HCT116 (cell line): Measurements from ENCODE around the gene USF2. TPM values are rescaled to one million over a fixed set of nuclear protein-coding genes. Genes with fewer than 3 reads are reported as not detected.

ENCODE experiments used
- ATAC-seq: fragments of 200-7000 bp; cut with Tn5 transposase; 2 replicates; pipeline ENCODE4 v1.9.1; 2020; ENCODE audit warnings: mild to moderate bottlenecking, moderate library complexity
- BruUV-seq: library from RNA; stranded (reverse); fragments of 400-500 nt; replicated peaks from 2 replicates; lab custom pipeline; 2021; lab: Mats Ljungman, UMichigan
- CTCF ChIA-PET: fragments of 300-600 bp; sonication (Branson Sonifier 250); formaldehyde crosslinking; loops from one replicate; lab custom pipeline; 2021; ENCODE audit warnings: antibody characterized with exemption; lab: Charles Lee
- POLR2A ChIA-PET: fragments of 300-600, 350-600 bp; sonication (Branson Sonifier 250); formaldehyde crosslinking; loops from one replicate; lab custom pipeline; 2021; ENCODE audit warnings: antibody characterized with exemption; lab: Charles Lee
- RAD21 ChIA-PET, 2 experiments: fragments of 300-600 bp; sonication (Branson Sonifier 250); formaldehyde crosslinking; loops; one replicate each; lab custom pipeline; 2023; ENCODE audit warnings: low total read pairs in 2 of 2; ENCODE audit not compliant: uncharacterized antibody in 2 of 2, unreplicated experiment in 2 of 2, low non-redundant PET in 1 of 2; lab: Charles Lee
- DNase-seq: peaks from one replicate; pipeline ENCODE4 v3.0.0-alpha.2; 2010; ENCODE audit warnings: low read depth, low spot score
- H2AFZ ChIP-seq: fragments of 200-600 bp; shearing (Covaris generic), sonication (generic); 2 replicates; pipeline ENCODE4 v1.6.1; 2017; ENCODE audit warnings: low read depth, mixed run types, mixed read lengths, antibody characterized with exemption, low read length; ENCODE audit not compliant: poor library complexity, severe bottlenecking
- H3K27ac ChIP-seq: 2 replicates; pipeline ENCODE4 v1.5.1; 2012; ENCODE audit warnings: low read depth, low read length
- H3K27me3 ChIP-seq: fragments of 200-600 bp; sonication (generic); 2 replicates; pipeline ENCODE4 v1.6.1; 2016; ENCODE audit warnings: mixed run types, low read length, mixed read lengths; ENCODE audit not compliant: insufficient read depth
- H3K36me3 ChIP-seq, 2 experiments: fragments of 200-500 bp in 1 of 2; fragments of 200-600 bp in 1 of 2; sonication (Bioruptor generic) in 1 of 2; sonication (generic) in 1 of 2; 2 replicates each; pipeline versions ENCODE4 v1.5.1 to v1.6.1; 2014 to 2016; ENCODE audit warnings: low read length in 2 of 2, inconsistent platforms in 1 of 2, mixed read lengths in 1 of 2, mixed run types in 1 of 2; ENCODE audit not compliant: insufficient read depth in 2 of 2, control insufficient read depth in 1 of 2
- H3K4me1 ChIP-seq, 2 experiments: fragments of 200-600 bp in 1 of 2; sonication (generic) in 1 of 2; 2 replicates each; pipeline versions ENCODE4 v1.5.1 to v1.6.1; 2012 to 2017; ENCODE audit warnings: low read length in 2 of 2, inconsistent platforms in 1 of 2, mild to moderate bottlenecking in 1 of 2, mixed read lengths in 1 of 2, mixed run types in 1 of 2, moderate library complexity in 1 of 2; ENCODE audit not compliant: insufficient read depth in 2 of 2, control insufficient read depth in 1 of 2
- H3K4me2 ChIP-seq: fragments of 200-600 bp; sonication (generic); 2 replicates; pipeline ENCODE4 v1.6.1; 2017; ENCODE audit warnings: mixed run types, low read length, mixed read lengths
- H3K4me3 ChIP-seq, 2 experiments: fragments of 200-600 bp in 1 of 2; sonication (generic) in 1 of 2; replicated peaks in 1 of 2; 2 replicates each; pipeline ENCODE4 v1.5.1; 2011 to 2016; ENCODE audit warnings: low read length in 2 of 2, control low read depth in 1 of 2, low read depth in 1 of 2, mild to moderate bottlenecking in 1 of 2, mixed read lengths in 1 of 2, mixed run types in 1 of 2
- H3K79me2 ChIP-seq: fragments of 200-600 bp; sonication (generic); 2 replicates; pipeline ENCODE4 v1.6.1; 2017; ENCODE audit warnings: mild to moderate bottlenecking, mixed run types, low read length, moderate library complexity, mixed read lengths; ENCODE audit not compliant: insufficient read depth
- H3K9ac ChIP-seq: fragments of 200-600 bp; sonication (generic); 2 replicates; pipeline ENCODE4 v1.6.1; 2016; ENCODE audit warnings: low read length, mixed read lengths
- H3K9me2 ChIP-seq: fragments of 200-600 bp; sonication (generic), shearing (Covaris generic); 2 replicates; pipeline ENCODE4 v1.6.1; 2017; ENCODE audit warnings: mixed run types, mild to moderate bottlenecking, moderate library complexity; ENCODE audit not compliant: insufficient read depth
- H3K9me3 ChIP-seq, 2 experiments: fragments of 200-500 bp in 1 of 2; fragments of 200-600 bp in 1 of 2; sonication (Bioruptor generic) in 1 of 2; sonication (generic) in 1 of 2; 2 replicates each; pipeline ENCODE4 v1.6.1; 2014 to 2017; ENCODE audit warnings: low read length in 2 of 2, mixed read lengths in 2 of 2, inconsistent platforms in 1 of 2, low read depth in 1 of 2, mild to moderate bottlenecking in 1 of 2, mixed run types in 1 of 2, moderate library complexity in 1 of 2; ENCODE audit not compliant: control insufficient read depth in 1 of 2, insufficient read depth in 1 of 2
- H4K20me1 ChIP-seq: fragments of 200-600 bp; sonication (generic), shearing (Covaris generic); 2 replicates; pipeline ENCODE4 v1.6.1; 2017; ENCODE audit warnings: mixed run types, mild to moderate bottlenecking, moderate library complexity; ENCODE audit not compliant: insufficient read depth
- CBX3 ChIP-seq: IDR thresholded peaks from 2 replicates; pipeline ENCODE4 v1.6.1; 2012; ENCODE audit warnings: low read depth
- CEBPB ChIP-seq: IDR thresholded peaks from 2 replicates; pipeline ENCODE4 v1.6.1; 2012; ENCODE audit warnings: low read depth
- EZH2 ChIP-seq: fragments of 200-600 bp; sonication (generic); IDR thresholded peaks from 2 replicates; pipeline ENCODE4 v1.6.1; 2017; ENCODE audit warnings: antibody characterized with exemption, mixed run types
- EZH2phosphoT487 ChIP-seq: fragments of 200-600 bp; IDR thresholded peaks from 2 replicates; pipeline ENCODE4 v1.6.1; 2018; ENCODE audit warnings: antibody characterized with exemption, borderline replicate concordance
- FOSL1 ChIP-seq: IDR thresholded peaks from 2 replicates; pipeline ENCODE4 v1.6.1; 2012; ENCODE audit warnings: low read depth
- JUND ChIP-seq: IDR thresholded peaks from 2 replicates; pipeline ENCODE4 v1.6.1; 2012
- POLR2A ChIP-seq: IDR thresholded peaks from 2 replicates; pipeline ENCODE4 v1.7.0; 2011; ENCODE audit warnings: borderline replicate concordance; ENCODE audit not compliant: insufficient read depth, insufficient read length; ENCODE audit errors: extremely low read depth
- POLR2AphosphoS5 ChIP-seq: IDR thresholded peaks from 2 replicates; pipeline ENCODE4 v1.6.1; 2011; ENCODE audit warnings: mild to moderate bottlenecking, low read depth, low read length, moderate library complexity
- SP1 ChIP-seq: IDR thresholded peaks from 2 replicates; pipeline ENCODE4 v1.6.1; 2012; ENCODE audit warnings: low read depth
- SRF ChIP-seq: IDR thresholded peaks from 2 replicates; pipeline ENCODE4 v1.6.1; 2012; ENCODE audit warnings: low read depth
- TCF7L2 ChIP-seq: IDR thresholded peaks from 2 replicates; pipeline ENCODE4 v1.7.0; 2011; ENCODE audit warnings: borderline replicate concordance, inconsistent platforms; ENCODE audit not compliant: insufficient read depth, insufficient read length; ENCODE audit errors: extremely low read depth
- YY1 ChIP-seq: IDR thresholded peaks from 2 replicates; pipeline ENCODE4 v1.6.1; 2011; ENCODE audit warnings: low read length, low read depth, moderate library complexity, mild to moderate bottlenecking; ENCODE audit not compliant: insufficient replicate concordance; ENCODE audit errors: extremely low read depth
- ZNF274 ChIP-seq: fragments of 200-500 bp; sonication (Bioruptor generic); IDR thresholded peaks from 2 replicates; pipeline ENCODE4 v1.6.1; 2014; ENCODE audit warnings: mild to moderate bottlenecking, low read depth, low read length, inconsistent platforms
- intact Hi-C: fragments of 100-400 bp; cut with micrococcal nuclease; formaldehyde crosslinking; loops from 2 replicates; pipeline ENCODE4 v1.10.0; 2022
- total RNA-seq: library from RNA; stranded (reverse); gene quantifications from one replicate; pipeline ENCODE4 v1.2.1, GENCODE V29; 2021; ENCODE audit not compliant: unreplicated experiment
- TF ChIP-seq, protein P1 (sequence below): IDR thresholded peaks from 2 replicates; pipeline ENCODE4 v1.6.1; 2012
- TF ChIP-seq, protein P2 (sequence below): IDR thresholded peaks from 2 replicates; pipeline ENCODE4 v1.6.1; 2012; ENCODE audit warnings: low read depth

The USF2 gene
- total RNA-seq, 1 experiment from 2014 or later: 98.4 TPM

DNA sequence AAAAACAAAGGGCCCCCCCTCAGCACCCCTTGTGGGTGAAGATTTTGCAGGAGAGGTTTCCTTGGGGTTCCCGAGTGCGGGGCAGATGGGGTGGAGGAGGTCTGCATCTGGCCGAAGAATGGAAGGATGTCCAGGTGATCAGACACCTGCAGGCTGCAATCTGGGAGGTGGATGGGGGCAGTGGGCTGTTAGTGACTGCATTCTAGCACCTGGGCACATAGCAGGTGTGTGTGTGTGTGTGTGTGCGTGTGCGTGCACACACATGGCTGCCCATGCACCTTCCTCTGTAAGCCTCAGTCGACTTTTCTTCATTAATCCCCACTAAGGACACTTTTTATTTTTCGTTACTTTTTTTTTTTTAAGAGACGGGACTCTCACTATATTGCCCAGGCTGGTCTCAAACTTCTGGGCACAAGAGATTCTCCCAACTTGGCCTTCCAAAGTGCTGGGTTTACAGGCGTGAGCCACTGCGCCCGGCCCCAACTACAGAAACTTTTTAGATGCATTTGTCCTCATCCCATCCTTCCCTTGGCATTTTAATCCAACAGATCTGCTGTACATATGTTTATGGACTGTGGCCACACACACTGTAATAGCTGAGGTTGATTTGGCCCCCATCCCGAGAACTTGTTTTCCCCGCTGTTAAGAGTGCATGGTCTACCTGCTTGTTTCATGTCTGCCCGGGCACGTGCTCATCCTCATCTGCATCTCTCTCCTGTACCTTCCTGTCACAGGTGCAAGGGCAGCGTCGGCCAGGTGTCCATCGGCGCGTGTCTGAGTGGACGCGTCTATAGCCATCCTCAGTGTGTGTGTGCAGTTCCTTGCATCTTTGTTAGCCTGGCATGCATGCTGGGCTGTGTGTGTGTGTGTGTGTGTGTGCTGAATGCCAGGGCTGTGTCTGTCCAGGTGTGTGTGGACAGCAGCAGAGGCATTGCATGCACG, 23.9 kb downstream of the USF2 start:
- H4K20me1 ChIP-seq: no peaks in the 10 kb centered on the region
- no peak for ATAC-seq
- intact Hi-C loops: no loop called here
- ChIA-PET POLR2A (no interaction called here), RAD21 (no interaction called here), CTCF (no interaction called here)
- peaks cover 0 to 7% of the 10 kb centered on the region in 2 experiments; a peak in 1 of 4 replicates for H3K4me1 ChIP-seq
- H3K79me2 ChIP-seq: no peaks in the 10 kb centered on the region
- H3K9ac ChIP-seq: no peak overlapping the region
- H3K36me3 ChIP-seq: no peaks in the 10 kb centered on the region
- peaks cover 0 to under 1% of the 10 kb centered on the region in 2 experiments; a peak in 1 of 4 replicates for H3K9me3 ChIP-seq
- no peaks in the 10 kb centered on the region for H3K9me2 ChIP-seq
- no peak overlapping the region for H3K4me3 ChIP-seq
- BruUV-seq: no TSS peak
- no peak overlapping the region for H3K4me2 ChIP-seq
- DNase-seq: no peak
- H2AFZ ChIP-seq: no peak overlapping the region
- H3K27ac ChIP-seq: no peak overlapping the region
- H3K27me3 ChIP-seq: no peaks in the 10 kb centered on the region
- TF ChIP-seq EZH2 (no peak), JUND (no peak), EZH2phosphoT487 (no peak), CEBPB (no peak), ZNF274 (no peak)
- TF ChIP-seq, protein P1, sequence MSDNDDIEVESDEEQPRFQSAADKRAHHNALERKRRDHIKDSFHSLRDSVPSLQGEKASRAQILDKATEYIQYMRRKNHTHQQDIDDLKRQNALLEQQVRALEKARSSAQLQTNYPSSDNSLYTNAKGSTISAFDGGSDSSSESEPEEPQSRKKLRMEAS: no peak

DNA sequence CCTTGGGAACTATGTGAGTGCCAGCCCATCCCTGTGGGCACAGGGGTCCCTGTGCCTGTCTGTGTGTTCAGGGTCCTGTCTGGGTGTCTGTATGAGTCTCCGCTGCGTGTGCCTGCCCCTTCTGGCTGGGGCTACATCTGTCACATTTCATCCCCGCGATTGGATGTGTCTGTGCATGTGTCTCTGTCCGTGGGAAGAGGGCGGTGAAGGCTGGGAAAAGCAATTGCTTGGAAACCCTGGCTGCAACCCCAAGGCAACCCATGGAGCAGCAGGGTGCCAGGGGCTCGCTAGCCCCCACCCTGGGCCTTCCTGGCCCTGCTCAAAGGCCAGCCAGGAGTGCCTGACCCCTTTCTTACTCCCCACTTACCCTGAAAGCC, 24.6 kb downstream of the USF2 start:
- Histone ChIP-seq H3K9me2 (no peaks in the 10 kb centered on the region), H3K4me2 (no peak overlapping the region), H2AFZ (no peak overlapping the region)
- POLR2A ChIA-PET: no interaction called here
- no TSS peak for BruUV-seq
- TF ChIP-seq FOSL1 (no peak), SRF (no peak), CEBPB (no peak), JUND (no peak), CBX3 (no peak), EZH2 (no peak), TCF7L2 (no peak), YY1 (no peak), POLR2A (no peak), SP1 (no peak), POLR2AphosphoS5 (no peak)
- TF ChIP-seq, protein P2, sequence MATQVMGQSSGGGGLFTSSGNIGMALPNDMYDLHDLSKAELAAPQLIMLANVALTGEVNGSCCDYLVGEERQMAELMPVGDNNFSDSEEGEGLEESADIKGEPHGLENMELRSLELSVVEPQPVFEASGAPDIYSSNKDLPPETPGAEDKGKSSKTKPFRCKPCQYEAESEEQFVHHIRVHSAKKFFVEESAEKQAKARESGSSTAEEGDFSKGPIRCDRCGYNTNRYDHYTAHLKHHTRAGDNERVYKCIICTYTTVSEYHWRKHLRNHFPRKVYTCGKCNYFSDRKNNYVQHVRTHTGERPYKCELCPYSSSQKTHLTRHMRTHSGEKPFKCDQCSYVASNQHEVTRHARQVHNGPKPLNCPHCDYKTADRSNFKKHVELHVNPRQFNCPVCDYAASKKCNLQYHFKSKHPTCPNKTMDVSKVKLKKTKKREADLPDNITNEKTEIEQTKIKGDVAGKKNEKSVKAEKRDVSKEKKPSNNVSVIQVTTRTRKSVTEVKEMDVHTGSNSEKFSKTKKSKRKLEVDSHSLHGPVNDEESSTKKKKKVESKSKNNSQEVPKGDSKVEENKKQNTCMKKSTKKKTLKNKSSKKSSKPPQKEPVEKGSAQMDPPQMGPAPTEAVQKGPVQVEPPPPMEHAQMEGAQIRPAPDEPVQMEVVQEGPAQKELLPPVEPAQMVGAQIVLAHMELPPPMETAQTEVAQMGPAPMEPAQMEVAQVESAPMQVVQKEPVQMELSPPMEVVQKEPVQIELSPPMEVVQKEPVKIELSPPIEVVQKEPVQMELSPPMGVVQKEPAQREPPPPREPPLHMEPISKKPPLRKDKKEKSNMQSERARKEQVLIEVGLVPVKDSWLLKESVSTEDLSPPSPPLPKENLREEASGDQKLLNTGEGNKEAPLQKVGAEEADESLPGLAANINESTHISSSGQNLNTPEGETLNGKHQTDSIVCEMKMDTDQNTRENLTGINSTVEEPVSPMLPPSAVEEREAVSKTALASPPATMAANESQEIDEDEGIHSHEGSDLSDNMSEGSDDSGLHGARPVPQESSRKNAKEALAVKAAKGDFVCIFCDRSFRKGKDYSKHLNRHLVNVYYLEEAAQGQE: no peak
- TF ChIP-seq, protein P1: no peak
- TF ChIP-seq, all 23 proteins: peak for 0
- Histone ChIP-seq H3K79me2 (no peaks in the 10 kb centered on the region), H4K20me1 (no peaks in the 10 kb centered on the region), H3K9me3 (peaks cover 0 to 6% of the 10 kb centered on the region in 2 experiments; a peak in 1 of 4 replicates), H3K27me3 (no peaks in the 10 kb centered on the region), H3K4me1 (peaks cover 0 to 7% of the 10 kb centered on the region in 2 experiments; a peak in 1 of 4 replicates), H3K36me3 (no peaks in the 10 kb centered on the region), H3K27ac (no peak overlapping the region), H3K9ac (no peak overlapping the region), H3K4me3 (no peak overlapping the region)
- ChIA-PET RAD21 (no interaction called here), CTCF (no interaction called here)
- intact Hi-C loops: no loop called here
- no peak for DNase-seq
- no peak for ATAC-seq
